CD4-positive, alpha-beta T cell treated with Interleukin-6 for 4 hours (primary cell): ENCODE measurements around the gene ZNF275.
"Not testable (repeated sequence)": the region's sequence is repeated elsewhere in the genome, so short reads cannot be mapped to it uniquely, and the experiment has no call there.

Experiments used
- DNase-seq: peaks from one replicate; pipeline ENCODE4 v3.0.0-alpha.2; 2020; ENCODE audit warnings: mixed read lengths

Gene ZNF275

DNA sequence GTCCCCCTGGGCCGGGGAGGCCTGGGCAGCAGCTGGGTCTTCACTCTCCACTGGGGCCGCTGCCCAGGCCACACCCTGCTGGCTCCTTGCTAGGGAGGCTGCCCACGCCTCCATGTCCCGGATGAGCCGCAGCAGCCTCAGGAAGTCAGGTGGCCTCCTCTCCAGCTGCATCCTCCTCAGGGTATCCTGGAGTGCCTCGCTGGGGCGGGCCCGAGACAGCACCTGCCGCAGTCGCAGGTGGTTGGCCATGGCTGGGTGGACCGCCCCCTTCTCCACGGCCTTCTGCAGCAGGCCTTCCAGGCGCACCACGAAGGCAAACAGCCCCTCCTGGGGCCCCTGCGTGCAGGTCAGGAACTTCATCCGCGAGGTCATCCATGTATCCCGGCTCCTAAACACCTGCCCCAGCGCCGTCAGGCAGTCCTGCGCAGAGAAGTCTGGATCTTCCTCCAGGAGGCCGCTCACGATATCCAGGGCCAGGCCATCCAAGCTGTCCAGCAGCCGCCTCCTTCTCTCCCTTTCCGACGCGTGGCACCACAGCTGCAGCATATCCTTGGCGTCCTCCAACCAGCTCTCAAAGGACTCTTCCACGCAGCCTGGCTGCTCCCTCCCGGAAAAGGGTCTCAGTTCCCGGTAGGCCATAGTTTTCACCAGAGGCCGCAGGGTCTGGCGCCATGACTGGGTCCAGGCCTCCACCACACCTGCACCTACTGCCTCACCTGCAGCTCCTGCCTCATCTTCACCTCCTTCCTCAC lies 14.5 kb upstream of the ZNF275 start:
- DNase-seq, result no peak

DNA sequence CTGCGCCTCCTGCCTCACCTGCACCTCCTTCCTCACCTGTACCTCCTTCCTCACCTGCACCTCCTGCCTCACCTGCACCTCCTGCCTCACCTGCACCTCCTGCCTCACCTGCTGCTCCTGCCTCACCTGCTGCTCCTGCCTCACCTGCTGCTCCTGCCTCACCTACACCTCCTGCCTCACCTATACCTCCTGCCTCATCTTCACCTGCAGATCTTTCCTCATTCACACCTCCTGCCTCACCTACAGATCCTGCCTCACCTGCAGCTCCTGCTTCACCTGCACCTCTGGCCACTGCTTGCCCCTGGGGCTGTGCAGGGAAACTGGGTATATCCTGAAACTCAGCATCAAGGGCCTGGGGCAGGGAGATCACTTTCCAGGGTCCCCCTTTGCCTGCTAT lies 13.9 kb upstream of the ZNF275 start:
- DNase-seq, result not testable (repeated sequence)

DNA sequence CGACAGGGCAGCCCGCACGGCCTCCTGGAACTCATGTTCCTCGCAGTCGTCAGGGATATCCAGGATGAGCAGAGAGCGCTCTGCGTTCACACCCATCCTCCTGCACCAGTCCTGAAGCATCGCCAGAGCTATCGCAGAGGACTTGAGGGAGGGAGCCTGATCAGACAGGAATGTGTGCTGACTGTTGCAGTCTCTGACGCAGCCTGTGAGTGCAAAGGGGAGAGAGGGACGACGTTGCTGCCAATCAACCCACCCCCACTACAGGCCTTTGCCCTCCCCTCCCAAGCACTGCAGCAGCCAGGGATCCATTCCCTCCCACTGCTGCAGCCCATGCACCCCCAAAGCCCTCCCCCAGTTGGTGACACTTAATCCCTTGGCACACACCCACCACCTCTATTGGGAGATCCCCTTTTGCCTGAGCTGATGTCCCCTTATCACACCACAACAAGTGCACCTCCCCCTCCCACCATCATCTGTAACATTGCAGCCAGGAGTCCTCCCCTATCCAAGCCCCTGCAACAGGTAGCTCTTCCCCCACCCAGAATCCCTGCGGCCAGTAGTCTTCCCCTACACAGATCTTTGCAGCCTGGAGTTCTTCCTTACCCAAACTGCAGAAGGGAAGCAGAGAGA lies 13.3 kb upstream of the ZNF275 start:
- DNase-seq, result no peak

DNA sequence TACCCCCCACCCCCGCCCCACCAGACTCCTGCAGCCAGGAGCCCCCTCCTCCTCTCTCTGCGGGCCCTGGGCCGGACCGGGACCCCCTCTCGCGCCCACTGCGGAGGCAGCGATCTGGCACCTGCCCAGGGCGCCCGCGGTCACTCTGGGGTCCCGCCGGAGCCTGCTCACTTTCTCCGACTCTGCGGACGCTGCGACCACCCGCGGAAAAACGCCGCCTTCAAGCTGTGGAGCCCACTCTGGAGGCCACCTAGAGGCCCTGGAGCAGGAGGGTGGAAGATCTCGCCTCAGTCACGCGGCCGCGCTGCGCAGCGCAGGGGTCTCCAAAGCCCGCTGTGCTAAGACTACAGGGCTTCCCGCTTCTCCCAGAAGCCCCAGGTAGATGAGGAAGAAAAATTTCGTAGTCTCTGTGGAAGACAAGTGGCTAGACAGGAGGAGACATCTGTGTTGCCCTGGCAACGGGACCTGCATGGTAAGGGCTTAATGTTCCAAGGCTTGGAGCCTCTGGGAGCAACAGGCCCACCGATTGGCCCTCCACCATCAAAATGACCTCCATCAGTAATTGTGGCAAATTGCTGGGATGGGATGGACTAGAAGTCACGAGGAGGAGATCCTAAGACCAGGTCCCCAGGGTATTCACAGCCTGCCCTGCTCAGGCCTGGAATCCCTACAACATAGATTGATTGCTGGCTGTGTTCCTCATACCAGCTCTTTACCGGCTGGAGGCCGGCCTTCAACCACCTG lies 12.4 kb upstream of the ZNF275 start, which contains the start of gene PNMA6F:
Gene PNMA6F (minus strand): TSS at position 387 of the 744 bp plus-strand sequence. CDS start 1,093 bp downstream, outside the sequence.
- DNase-seq, result no peak

DNA sequence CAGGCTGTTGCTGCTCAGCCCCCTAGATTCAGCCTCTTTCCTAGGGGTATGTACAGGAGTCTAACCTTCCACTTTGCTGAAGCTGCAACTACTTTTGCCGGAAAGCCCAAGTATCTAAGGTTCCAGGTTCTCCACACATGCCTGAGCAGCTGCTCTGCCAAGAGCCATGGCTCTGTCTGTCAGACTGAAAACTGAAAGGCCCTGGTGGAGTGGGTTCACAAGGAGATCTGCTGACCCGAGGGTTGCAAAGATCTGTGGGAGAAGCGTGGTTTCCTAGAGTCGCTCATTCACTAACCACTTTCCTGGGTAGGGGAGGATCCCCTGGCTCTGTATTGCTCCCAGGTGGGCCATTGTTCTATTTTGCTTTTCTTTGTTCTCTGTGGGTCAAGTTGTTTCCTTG lies 6.4 kb upstream of the ZNF275 start:
- DNase-seq, result no peak

DNA sequence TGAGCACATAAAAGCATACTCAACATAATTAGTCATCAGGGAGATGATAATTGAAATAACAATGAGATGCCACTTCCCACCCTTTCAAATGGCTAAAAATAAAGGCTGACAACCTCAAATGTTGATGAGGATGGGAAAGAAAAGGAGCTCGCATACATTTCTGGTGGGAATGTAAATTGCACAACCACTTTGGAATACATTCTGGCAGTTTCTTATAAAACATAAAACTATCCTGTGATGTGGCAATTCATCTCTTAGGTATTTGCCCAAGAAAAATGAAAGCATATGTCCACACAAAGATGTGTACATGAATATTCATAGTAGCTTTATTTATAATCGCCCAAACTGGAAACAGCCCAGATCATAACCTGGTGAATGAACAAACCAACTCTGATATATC lies 687 bp upstream of the ZNF275 start:
- DNase-seq, result no peak

DNA sequence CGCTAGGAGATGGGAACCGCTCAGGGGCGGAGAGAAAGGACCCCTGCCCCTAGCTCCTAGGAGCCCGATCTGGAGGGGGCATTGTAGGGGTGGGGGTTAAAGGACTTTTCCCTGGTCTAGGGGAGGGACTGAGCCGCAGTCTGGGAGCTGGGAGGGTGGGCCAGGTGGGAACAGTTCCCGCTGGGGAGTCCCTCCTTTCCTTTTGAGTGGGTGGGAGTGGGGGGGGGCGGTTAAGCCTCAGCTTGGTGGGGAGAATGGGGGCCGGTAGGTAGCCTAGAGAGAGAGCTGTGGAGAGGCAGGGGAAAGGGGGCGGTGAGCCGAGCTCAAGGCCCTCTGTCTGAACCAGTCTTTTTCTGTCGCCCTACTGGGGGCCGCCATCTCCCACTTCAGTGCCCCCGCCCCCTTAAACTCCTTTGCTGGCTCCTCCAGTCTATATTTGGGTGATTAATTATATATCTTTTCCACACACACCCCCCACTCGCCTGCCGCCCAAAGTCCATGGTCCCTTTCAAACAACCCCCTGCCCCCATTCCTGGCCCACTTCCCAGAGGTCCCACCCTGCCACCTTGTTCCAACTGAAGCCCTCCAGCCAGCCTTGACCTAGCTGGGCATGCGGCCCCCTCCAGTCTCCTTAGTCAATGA lies 822 bp downstream of the ZNF275 start:
- no peak for DNase-seq

DNA sequence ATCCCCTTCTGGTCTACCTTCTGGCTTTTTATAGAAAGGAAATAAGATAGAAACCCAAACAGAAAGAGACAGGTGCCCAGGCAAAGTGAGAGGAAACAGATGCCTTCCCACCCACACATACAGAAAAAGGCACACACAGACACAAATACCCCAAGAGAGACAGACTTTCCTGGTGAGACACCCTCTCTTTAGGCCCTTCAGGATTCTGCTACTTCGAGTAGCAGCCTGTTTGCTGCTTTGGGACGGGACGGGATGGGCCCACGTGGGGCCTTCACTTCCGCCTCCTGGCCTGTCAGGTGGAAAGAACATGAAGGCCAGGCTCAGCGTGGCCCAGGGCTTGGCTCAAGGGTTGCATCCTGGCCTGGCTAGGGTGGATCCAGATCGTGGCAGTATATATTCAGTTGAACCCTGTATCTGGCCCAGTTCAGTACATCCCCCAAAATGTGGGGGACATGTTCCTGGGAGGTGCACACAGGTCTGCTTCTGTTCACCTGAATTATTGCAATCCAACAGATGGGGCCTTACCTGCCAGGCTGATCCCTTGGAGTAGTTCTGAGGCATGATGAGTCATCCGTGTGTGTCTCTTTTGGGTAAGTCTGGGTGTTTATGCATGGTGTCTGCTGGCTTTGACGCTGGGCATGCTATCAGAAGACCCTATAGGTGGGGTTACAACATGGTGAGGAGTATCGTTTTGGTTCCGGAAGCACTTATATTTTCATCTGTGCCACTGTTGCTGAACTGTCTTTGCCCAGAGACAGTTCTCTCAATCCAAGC lies 2.4 kb downstream of the ZNF275 start:
- DNase-seq, result no peak

DNA sequence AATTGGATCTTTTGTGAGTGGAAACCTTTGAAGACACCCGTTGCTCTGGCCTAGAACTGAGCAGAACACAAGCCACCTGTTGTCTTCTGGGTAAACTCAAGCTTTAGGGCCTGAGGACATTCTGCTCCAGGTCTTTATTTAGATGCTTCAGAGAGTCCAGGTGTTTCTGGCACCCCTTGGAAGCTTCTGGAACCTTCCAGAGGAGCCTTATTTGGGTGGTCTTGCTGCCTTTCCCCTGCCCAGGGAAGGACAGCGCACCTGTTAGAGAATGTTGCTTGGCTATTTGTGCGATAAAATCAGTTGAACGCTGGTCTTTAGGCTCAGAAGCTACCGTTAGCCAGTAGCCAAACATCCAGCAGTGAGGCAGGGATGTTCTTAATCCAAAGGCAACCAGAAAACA lies 3.0 kb downstream of the ZNF275 start:
- DNase-seq, result no peak

DNA sequence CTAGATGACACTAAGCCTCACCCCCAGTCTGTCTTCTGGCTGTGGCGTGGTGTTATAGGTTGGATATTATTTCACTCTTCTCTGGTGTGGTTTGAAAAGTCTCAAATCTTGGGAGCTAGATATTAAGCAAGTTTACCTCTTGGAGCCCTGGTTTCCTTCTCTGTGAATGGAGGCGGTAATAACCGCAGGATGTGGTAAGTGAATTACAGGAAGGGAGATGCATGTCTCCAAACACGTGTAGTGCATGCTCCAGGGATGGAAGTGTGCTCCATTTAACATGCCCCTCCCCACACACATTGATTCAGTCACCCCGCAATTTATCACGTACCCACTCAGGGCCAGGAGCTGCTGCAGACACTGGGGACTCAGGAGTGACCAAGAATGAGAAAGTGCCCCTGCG lies 4.9 kb downstream of the ZNF275 start:
- no peak for DNase-seq

DNA sequence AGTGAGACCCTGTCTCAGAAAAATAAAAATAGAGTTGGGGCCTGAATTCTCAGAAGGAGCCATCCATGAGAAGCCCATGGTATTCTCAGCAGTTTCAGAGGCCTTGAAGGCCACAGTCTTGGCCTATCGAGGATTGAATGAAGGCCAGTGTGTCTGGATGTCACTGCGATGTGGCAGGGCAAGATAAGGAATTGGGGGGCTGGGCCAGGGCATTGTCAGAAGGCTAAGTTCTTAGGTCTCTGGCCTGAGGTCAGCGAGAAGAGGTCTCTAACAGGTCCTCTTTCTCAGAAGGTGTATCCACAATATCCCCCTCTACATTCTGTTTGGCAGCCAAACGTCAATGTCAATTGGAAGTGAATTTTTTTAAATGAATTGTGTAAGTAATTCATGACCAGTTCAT lies 5.7 kb downstream of the ZNF275 start:
- DNase-seq, result no peak

DNA sequence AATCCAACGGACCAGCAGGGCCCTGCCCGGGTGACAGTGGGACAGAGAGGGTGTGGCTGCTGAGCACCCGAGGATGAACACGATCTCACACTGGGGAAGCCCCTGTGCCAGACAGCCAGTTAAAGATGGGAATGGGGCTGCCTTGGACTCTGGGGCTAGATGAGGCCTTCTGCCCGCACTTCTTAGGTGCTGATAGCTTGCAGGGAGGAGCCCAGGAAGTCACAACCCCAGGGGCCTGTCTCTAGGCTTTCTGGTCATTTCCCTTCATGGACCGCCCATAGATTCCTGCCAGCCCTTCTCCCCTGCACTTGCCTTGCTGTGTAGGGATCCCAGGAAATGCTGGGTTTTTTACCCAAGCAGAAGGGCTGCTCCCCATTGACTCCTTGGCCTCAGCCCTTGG lies 6.2 kb downstream of the ZNF275 start:
- no peak for DNase-seq

DNA sequence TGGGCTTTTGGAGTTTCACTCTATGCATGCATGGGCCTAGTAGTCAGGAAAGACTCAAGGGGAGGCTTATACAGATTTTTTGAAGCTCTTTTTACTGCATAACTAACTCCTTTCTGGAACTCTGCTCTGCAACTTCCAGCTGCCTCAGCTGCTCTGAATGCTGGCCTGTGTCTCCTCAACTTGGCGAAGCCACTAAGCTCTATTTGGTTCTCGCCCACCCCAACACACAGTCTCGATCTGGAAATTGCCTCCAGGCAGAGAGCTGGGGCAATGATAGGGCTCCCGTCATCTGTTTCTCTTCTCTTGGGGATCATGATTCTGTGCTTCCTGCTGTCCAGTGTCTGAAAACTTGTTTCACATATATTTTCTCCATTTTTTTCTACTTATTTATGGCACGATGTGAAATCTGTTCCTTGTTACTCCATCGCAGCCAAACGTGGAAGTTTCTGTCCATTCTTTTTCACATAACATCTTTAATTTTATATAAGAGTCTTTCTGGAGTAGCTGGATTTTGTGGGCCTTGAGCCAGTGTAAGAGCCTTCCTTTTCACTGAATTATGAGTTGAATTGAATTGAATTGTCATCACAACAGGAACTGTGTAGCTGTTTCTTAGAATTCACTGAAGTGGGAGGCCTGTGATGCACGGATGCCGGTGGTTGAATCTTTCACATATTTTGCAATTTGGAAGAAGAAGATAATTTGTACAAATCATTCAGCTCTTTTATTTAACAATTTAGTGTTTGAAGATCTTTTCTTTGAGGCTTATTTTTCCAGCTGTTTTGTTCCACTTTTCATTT lies 9.0 kb downstream of the ZNF275 start:
- DNase-seq, result no peak

DNA sequence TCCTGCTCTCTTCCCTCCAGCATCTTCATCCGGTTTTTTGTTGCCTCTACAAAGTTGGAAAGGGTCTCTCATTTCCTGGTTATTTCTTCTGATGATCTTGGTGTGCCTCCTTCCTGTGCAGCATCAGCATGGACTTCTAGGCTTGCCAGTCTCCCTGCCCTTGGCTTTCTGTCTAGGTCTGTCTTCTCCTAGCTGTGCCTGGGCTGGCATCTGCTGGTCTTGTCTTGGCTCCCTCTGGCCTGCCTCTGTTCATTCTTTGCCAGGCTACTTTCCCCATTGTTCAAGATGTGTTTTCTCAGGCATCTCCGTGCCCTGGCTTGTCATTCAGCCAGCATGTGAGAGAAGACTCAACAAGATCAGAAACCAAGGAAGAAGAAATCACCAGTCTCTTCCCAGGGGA lies 9.7 kb downstream of the ZNF275 start:
- no peak for DNase-seq

DNA sequence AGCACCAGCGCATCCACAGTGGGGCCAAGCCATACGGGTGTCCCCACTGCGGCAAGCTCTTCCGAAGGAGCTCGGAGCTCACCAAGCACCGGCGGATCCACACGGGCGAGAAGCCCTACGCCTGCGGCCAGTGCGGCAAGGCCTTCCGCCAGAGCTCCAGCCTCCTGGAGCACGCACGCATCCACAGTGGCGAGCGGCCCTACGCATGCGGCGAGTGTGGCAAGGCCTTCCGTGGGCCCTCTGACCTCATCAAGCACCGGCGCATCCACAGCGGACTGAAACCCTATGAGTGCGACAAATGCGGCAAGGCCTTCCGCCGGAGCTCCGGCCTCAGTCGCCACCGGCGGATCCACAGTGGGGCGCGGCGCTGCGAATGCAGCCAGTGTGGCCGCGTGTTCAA lies 13.6 kb downstream of the ZNF275 start:
- DNase-seq, result no peak

DNA sequence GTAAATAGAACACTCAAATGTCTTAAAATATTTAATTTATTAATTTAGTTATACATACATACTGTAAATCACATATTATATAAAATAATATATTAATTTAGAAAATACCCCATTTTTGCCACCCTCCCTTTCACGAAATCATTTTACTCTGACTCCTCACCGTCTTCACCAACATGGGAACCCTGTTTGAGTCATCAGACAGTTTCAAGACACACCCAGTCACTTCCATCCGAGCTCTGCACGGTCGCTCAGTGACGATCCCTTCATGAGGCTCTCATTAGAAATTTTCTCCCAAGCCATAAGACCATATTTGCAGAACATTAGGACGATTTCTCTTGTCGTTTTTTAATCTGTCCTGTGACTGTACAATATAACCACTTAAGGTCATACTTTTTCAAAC lies 14.5 kb downstream of the ZNF275 start:
- DNase-seq, result no peak

DNA sequence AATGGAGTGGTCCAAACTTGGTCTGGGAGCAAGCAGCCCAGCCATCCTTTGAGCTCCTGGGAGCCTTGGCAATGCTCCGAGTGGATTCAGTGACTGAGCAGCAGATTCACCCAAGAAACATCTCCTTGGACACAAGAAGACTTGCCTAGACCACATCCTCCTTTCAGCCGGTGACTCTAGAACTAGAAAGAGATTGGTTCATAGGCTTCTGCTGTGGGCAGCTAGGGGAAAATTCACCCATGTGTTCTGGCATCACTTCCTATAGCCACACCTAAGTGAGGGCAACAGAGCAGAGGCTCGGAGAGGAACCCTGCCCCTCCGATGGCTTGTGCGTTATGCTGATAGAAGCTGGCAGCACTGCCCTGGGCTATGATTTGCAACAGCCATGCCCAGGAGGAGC lies 16.0 kb downstream of the ZNF275 start:
- no peak for DNase-seq

DNA sequence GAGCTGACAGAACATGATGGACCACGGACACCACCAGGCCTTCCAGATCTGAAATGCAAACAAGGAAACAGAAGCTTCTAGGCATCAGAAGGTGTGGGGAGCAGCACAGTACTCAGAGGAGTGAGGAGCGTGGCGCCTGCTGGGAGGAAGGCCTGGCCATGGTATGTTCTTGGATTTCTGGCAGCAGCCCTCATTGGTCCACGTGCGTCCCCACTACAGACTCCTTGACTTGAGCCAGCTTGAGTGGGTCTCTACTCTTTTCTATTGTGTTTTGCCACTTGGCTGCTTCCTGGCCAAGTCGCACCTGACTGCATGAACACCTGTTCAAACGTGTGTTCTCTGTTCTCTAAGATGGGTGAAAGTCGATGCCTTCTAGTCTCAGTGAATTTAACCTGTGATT lies 18.0 kb downstream of the ZNF275 start:
- no peak for DNase-seq

DNA sequence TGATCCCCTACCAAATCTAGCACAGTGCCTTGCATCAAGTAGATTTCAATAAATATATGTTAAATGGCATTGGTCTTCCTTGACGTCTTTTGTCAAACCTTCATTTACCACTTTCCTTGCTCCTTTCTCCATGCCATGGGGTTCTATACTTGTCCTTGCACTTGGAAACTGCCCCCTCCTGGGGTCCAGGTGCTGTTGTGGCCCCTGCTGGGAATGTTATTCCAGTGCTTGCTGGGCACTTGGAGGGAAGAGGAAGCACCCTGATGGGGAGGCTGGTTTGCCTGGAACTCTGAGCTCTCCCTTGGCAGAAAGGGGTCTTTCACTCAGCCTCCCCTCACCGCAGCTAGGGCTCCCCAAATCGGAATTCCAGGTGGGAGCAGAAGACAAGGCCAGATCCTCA lies 18.9 kb downstream of the ZNF275 start:
- no peak for DNase-seq

DNA sequence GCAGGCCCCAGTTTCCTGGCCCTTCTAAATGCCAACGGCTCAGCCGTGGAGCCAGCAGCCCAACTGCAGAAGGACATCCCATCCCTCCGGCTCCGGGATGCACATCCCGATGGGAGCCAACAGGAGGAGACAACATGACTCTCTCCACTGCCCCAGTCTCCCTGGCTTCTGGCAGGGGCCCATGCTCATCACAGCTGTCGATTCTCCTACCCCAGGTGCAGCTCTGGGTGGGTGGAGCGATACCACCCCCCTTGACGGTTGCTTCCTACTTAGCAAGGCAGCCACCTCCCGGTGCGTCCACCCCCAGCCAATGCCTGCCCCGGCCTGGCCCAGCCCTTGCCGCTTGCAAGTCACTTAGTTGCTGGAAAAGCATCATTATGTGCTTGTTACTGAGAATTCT lies 19.5 kb downstream of the ZNF275 start:
- no peak for DNase-seq

DNA sequence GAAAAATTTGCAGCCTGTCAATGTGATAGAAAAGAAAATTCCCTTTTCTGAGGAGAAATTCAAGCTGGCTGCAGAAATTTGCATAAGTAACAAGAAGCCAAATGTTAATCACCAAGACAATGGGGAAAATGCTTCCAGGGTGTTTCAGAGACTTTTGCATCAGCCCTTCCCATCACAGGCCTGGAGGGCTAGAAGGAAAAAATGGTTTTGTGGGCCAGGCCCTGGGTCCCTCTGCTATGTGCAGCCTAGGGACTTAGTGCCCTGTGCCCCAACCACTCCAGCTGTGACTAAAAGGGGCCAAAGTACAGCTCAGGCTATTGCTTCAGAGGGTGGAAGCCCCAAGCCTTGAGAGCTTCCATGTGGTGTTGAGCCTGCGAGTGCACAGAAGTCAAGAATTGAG lies 23.9 kb downstream of the ZNF275 start:
- DNase-seq, result no peak
